ENCODE results near the gene S1PR2.
"Not testable (repeated sequence)": the region's sequence is repeated elsewhere in the genome, so short reads cannot be mapped to it uniquely, and the experiment has no call there.

The S1PR2 gene

GRCh38 chr19:10201176-10201575 is 30.0 kb downstream of the S1PR2 start:
- CTCF ChIA-PET: interaction anchor here (0.8 to 4.6 kb wide), 4 partner anchors 10 to 49 kb away, joined by 3 to 24 read pairs (median 3); no protein-coding TSS in a partner anchor
- peaks cover 8% of the 10 kb centered on the region for H3K27me3 Mint-ChIP-seq
- no peaks in the 10 kb centered on the region for H3K36me3 Mint-ChIP-seq
- H3K27ac Mint-ChIP-seq: no peak overlapping the region
- peaks cover 19% of the 10 kb centered on the region for H3K4me1 Mint-ChIP-seq
- DNase-seq: no peak
- H3K9me3 Mint-ChIP-seq: no peaks in the 10 kb centered on the region
- no peak overlapping the region for H3K4me3 Mint-ChIP-seq

GRCh38 chr19:10200101-10200500 is 31.0 kb downstream of the S1PR2 start:
- H3K4me3 Mint-ChIP-seq, DNase-seq, H3K27me3 Mint-ChIP-seq, H3K9me3 Mint-ChIP-seq, H3K36me3 Mint-ChIP-seq, H3K27ac Mint-ChIP-seq: not testable (repeated sequence)
- H3K4me1 Mint-ChIP-seq: peaks cover 24% of the 10 kb centered on the region
- CTCF ChIA-PET: interaction anchor here (1.4 to 4.6 kb wide), 2 partner anchors 28 to 50 kb away, joined by 3 to 24 read pairs; no protein-coding TSS in a partner anchor

GRCh38 chr19:10198889-10199644 is 32.1 kb downstream of the S1PR2 start:
- peak; percentile 38 for DNase-seq
- H3K36me3 Mint-ChIP-seq, H3K27me3 Mint-ChIP-seq, H3K9me3 Mint-ChIP-seq: not testable (repeated sequence)
- Mint-ChIP-seq H3K4me3 (peak overlapping the region; percentile 46), H3K4me1 (peaks cover 27% of the 10 kb centered on the region), H3K27ac (peak overlapping the region; percentile 86)
- CTCF ChIA-PET: interaction anchor here (1.4 to 4.6 kb wide), 2 partner anchors 29 to 51 kb away, joined by 3 to 24 read pairs; no protein-coding TSS in a partner anchor

GRCh38 chr19:10195199-10195519 is 36.0 kb downstream of the S1PR2 start:
- H3K9me3 Mint-ChIP-seq: no peaks in the 10 kb centered on the region
- peaks cover 53% of the 10 kb centered on the region for H3K4me1 Mint-ChIP-seq
- peak overlapping the region; percentile 98 for H3K27ac Mint-ChIP-seq
- peaks cover 4% of the 10 kb centered on the region for H3K27me3 Mint-ChIP-seq
- peak overlapping the region; percentile 99 for H3K4me3 Mint-ChIP-seq
- DNase-seq: no peak
- H3K36me3 Mint-ChIP-seq: peaks cover 22% of the 10 kb centered on the region
- CTCF ChIA-PET: interaction anchor here (4.1 kb wide), 1 partner anchor 55 kb away, joined by 16 read pairs; no protein-coding TSS in a partner anchor

- Mint-ChIP-seq H3K36me3 (peaks cover 27% of the 10 kb centered on the region), H3K4me3 (peak within 1 kb of the TSS; percentile 99), H3K9me3 (no peaks in the 10 kb centered on the region), H3K4me1 (peaks cover 58% of the 10 kb centered on the region), H3K27me3 (peaks cover 4% of the 10 kb centered on the region), H3K27ac (peak within 1 kb of the TSS; percentile 98)
- peak; percentile 98 for DNase-seq
- CTCF ChIA-PET: interaction anchor here (0.6 to 4.1 kb wide), 2 partner anchors 18 to 56 kb away, joined by 5 to 16 read pairs; no protein-coding TSS in a partner anchor
Measured at GRCh38 chr19:10194500-10195198, 36.5 kb downstream of the S1PR2 start, which contains the start of gene DNMT1. Gene DNMT1 (minus strand): TSS chr19:10194953. CDS start chr19:10194899, 54 bp downstream.

- CTCF ChIA-PET: interaction anchor here (0.6 to 4.1 kb wide), 2 partner anchors 18 to 56 kb away, joined by 5 to 16 read pairs; no protein-coding TSS in a partner anchor
- H3K9me3 Mint-ChIP-seq: no peaks in the 10 kb centered on the region
- peak overlapping the region; percentile 98 for H3K27ac Mint-ChIP-seq
- H3K4me3 Mint-ChIP-seq: peak overlapping the region; percentile 99
- H3K27me3 Mint-ChIP-seq: peaks cover 4% of the 10 kb centered on the region
- peak; percentile 21 for DNase-seq
- peaks cover 53% of the 10 kb centered on the region for H3K4me1 Mint-ChIP-seq
- H3K36me3 Mint-ChIP-seq: peaks cover 30% of the 10 kb centered on the region
Measured at GRCh38 chr19:10193790-10194499, 37.2 kb downstream of the S1PR2 start.

GRCh38 chr19:10192922-10193321 is 38.2 kb downstream of the S1PR2 start:
- Mint-ChIP-seq H3K9me3 (no peaks in the 10 kb centered on the region), H3K4me3 (peak overlapping the region; percentile 99), H3K27ac (peak overlapping the region; percentile 98), H3K36me3 (peaks cover 32% of the 10 kb centered on the region), H3K4me1 (peaks cover 54% of the 10 kb centered on the region), H3K27me3 (peaks cover 4% of the 10 kb centered on the region)
- DNase-seq: no peak
- CTCF ChIA-PET: interaction anchor here (0.7 to 4.1 kb wide), 2 partner anchors 27 to 57 kb away, joined by 3 to 16 read pairs; no protein-coding TSS in a partner anchor

- no peaks in the 10 kb centered on the region for H3K9me3 Mint-ChIP-seq
- H3K4me3 Mint-ChIP-seq: no peak overlapping the region
- H3K27ac Mint-ChIP-seq: no peak overlapping the region
- peaks cover 4% of the 10 kb centered on the region for H3K27me3 Mint-ChIP-seq
- no peak for DNase-seq
- peaks cover 41% of the 10 kb centered on the region for H3K36me3 Mint-ChIP-seq
- H3K4me1 Mint-ChIP-seq: peaks cover 50% of the 10 kb centered on the region
- CTCF ChIA-PET: no interaction called here
Measured at GRCh38 chr19:10191347-10191746, 39.8 kb downstream of the S1PR2 start.

GRCh38 chr19:10190026-10190425 is 41.1 kb downstream of the S1PR2 start:
- H3K36me3 Mint-ChIP-seq: peaks cover 46% of the 10 kb centered on the region
- CTCF ChIA-PET: interaction anchor here (1.4 kb wide), 1 partner anchor 60 kb away, joined by 7 read pairs; no protein-coding TSS in a partner anchor
- DNase-seq: no peak
- H3K9me3 Mint-ChIP-seq: no peaks in the 10 kb centered on the region
- peaks cover 47% of the 10 kb centered on the region for H3K4me1 Mint-ChIP-seq
- no peak overlapping the region for H3K4me3 Mint-ChIP-seq
- H3K27me3 Mint-ChIP-seq: peaks cover 4% of the 10 kb centered on the region
- H3K27ac Mint-ChIP-seq: peak overlapping the region; percentile 53

- DNase-seq: no peak
- H3K36me3 Mint-ChIP-seq: peaks cover 48% of the 10 kb centered on the region
- CTCF ChIA-PET: interaction anchor here (1.4 kb wide), 1 partner anchor 60 kb away, joined by 7 read pairs; no protein-coding TSS in a partner anchor
- peaks cover 46% of the 10 kb centered on the region for H3K4me1 Mint-ChIP-seq
- peak overlapping the region; percentile 53 for H3K27ac Mint-ChIP-seq
- no peak overlapping the region for H3K4me3 Mint-ChIP-seq
- H3K9me3 Mint-ChIP-seq: no peaks in the 10 kb centered on the region
- peaks cover under 1% of the 10 kb centered on the region for H3K27me3 Mint-ChIP-seq
Measured at GRCh38 chr19:10189616-10190015, 41.5 kb downstream of the S1PR2 start.

- Mint-ChIP-seq H3K4me1 (peaks cover 29% of the 10 kb centered on the region), H3K27me3 (no peaks in the 10 kb centered on the region), H3K36me3 (peaks cover 43% of the 10 kb centered on the region), H3K9me3 (no peaks in the 10 kb centered on the region), H3K27ac (peak overlapping the region; percentile 33), H3K4me3 (no peak overlapping the region)
- CTCF ChIA-PET: interaction anchor here (1.0 to 1.5 kb wide), 3 partner anchors 30 to 63 kb away, joined by 3 to 4 read pairs (median 4); no protein-coding TSS in a partner anchor
- no peak for DNase-seq
Measured at GRCh38 chr19:10187315-10187714, 43.8 kb downstream of the S1PR2 start.

GRCh38 chr19:10184636-10185035 is 46.5 kb downstream of the S1PR2 start:
- Mint-ChIP-seq H3K27me3 (no peaks in the 10 kb centered on the region), H3K9me3 (no peaks in the 10 kb centered on the region), H3K4me3 (no peak overlapping the region), H3K27ac (peak overlapping the region; percentile 82), H3K4me1 (peaks cover 14% of the 10 kb centered on the region), H3K36me3 (peaks cover 40% of the 10 kb centered on the region)
- CTCF ChIA-PET: interaction anchor here (0.7 kb wide), 1 partner anchor 67 kb away, joined by 3 read pairs; no protein-coding TSS in a partner anchor
- DNase-seq: no peak

GRCh38 chr19:10183926-10184325 is 47.2 kb downstream of the S1PR2 start:
- H3K27ac Mint-ChIP-seq: no peak overlapping the region
- CTCF ChIA-PET: no interaction called here
- peaks cover 13% of the 10 kb centered on the region for H3K4me1 Mint-ChIP-seq
- no peaks in the 10 kb centered on the region for H3K9me3 Mint-ChIP-seq
- H3K36me3 Mint-ChIP-seq: peaks cover 38% of the 10 kb centered on the region
- no peaks in the 10 kb centered on the region for H3K27me3 Mint-ChIP-seq
- no peak overlapping the region for H3K4me3 Mint-ChIP-seq
- DNase-seq: no peak

Data from activated naive CD4-positive, alpha-beta T cell treated with anti-CD3 and anti-CD28 coated beads, Interleukin-2, amount 10 ng/mL, durations not matched to agents 7 days and 5 days (primary cell).